HFF-Myc (cell line): ENCODE measurements around the gene CLMN.

Experiments used
- DNase-seq: peaks from one replicate; pipeline ENCODE4 v3.0.0-alpha.2; 2011; ENCODE audit warnings: low read depth; ENCODE audit errors: extremely low read depth
- H3K4me3 ChIP-seq: replicated peaks from 2 replicates; pipeline ENCODE4 v1.5.1; 2011; ENCODE audit warnings: low read depth, mild to moderate bottlenecking, control low read depth, low read length
- CTCF ChIP-seq: IDR thresholded peaks from 2 replicates; pipeline ENCODE4 v1.5.1; 2012; ENCODE audit warnings: mild to moderate bottlenecking, low read depth, low read length, control low read depth; ENCODE audit errors: missing control alignments

Gene CLMN

GRCh38 chr14:95254288-95254687, 65.4 kb downstream of the CLMN start:
- no peak for DNase-seq
- H3K4me3 ChIP-seq: no peak overlapping the region
- no peak for TF ChIP-seq CTCF

DNA sequence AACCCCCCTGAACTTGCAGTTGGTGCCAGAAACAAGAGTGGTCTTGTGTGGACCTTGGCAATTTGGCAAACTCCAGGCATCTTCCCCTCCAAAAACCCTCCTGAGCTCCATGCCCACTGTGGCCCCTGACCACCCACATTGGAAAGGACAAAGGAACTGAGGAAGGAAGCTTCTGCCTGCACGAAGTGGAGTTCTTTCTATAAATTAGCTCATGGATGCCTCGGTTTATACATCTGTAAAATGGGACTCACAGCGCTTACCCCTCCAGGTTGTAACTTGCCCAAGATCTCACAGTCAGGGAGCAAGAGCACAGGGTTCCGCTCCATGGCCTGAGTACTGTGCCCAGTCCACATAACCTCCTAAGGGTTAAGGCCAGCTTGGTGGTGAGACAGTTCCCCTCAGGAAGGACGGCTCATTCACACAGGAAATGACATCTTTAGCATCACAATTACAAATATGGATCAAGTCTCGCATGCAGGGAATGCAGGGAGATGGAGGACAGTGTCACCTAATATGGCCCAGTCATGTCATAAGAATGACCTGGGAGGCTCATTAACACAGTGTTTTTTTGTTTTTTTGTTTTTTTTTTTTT, 66.6 kb downstream of the CLMN start:
- DNase-seq: no peak
- TF ChIP-seq CTCF: no peak
- H3K4me3 ChIP-seq: no peak overlapping the region

GRCh38 chr14:95252219-95252618, 67.5 kb downstream of the CLMN start:
- H3K4me3 ChIP-seq: no peak overlapping the region
- no peak for TF ChIP-seq CTCF
- no peak for DNase-seq

DNA sequence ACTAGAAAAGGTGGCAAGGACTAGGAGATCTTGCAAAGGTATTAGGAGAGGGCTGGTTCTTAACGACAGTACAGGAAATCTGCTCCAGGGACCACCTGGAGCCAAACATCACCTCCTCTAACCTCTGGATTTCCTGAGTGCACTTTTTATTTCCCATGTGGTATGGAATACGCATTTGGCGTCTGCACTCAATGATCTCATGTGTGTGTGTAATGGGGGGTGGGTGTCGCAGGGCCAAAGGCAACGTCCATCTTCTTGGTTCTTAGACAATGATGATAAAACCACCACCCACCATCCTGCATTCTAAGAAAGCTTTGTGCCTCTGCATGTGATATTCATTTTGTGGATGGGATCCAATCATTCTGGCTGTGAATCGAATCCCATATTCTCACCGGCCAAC, 68.8 kb downstream of the CLMN start:
- no peak overlapping the region for H3K4me3 ChIP-seq
- no peak for TF ChIP-seq CTCF
- no peak for DNase-seq

GRCh38 chr14:95250140-95250769, 69.5 kb downstream of the CLMN start:
- no peak for TF ChIP-seq CTCF

DNA sequence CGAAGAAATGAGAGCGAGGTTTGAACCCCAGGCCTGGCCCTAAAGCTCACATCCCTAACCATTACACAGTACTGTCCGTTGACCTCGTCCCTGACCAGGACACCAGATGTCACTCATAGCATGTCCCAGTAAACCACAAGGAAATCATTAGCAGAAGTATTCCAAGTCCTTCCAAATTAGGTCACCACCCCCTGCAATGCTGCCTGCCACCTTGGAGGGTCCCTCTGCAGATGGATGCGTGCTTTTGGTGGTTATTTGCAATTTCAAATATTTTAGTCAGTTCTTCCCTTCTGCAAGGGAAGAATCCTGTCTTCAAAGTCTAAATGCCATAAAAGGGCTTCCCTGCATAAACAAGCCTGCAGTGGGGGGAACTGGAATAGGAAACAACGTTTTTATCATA, 71.3 kb downstream of the CLMN start:
- DNase-seq: no peak
- TF ChIP-seq CTCF: no peak

More at GRCh38 chr14:95250140-95250769, 69.5 kb downstream of the CLMN start:
- DNase-seq: no peak
- H3K4me3 ChIP-seq: no peak overlapping the region

GRCh38 chr14:95246870-95247269, 72.8 kb downstream of the CLMN start:
- TF ChIP-seq CTCF: no peak
- DNase-seq: no peak
- no peak overlapping the region for H3K4me3 ChIP-seq

More for the DNA sequence above, 71.3 kb downstream of the CLMN start:
- no peak overlapping the region for H3K4me3 ChIP-seq
